GM23338 (cell line): ENCODE data around the gene PHAF1. TPM values are rescaled to one million over a fixed set of nuclear protein-coding genes. Genes with fewer than 3 reads are reported as not detected.
A peak's percentile ranks its signal among the peaks of the same experiment; 100 is the strongest.

Source experiments
- ATAC-seq: fragments of 200-7000 bp; cut with Tn5 transposase; 3 replicates; pipeline ENCODE4 v1.9.1; 2020
- DNase-seq: peaks from one replicate; pipeline ENCODE4 v3.0.0-alpha.2; 2015; ENCODE audit warnings: low spot score
- H2AFZ ChIP-seq: fragments of 200-600 bp; sonication (generic); 2 replicates; pipeline ENCODE4 v1.8.0; 2016; ENCODE audit warnings: antibody characterized with exemption, mild to moderate bottlenecking, moderate library complexity
- H3F3A ChIP-seq: fragments of 200-600 bp; sonication (generic); replicated peaks from 2 replicates; pipeline ENCODE4 v1.8.0; 2017; ENCODE audit warnings: antibody characterized with exemption, mixed run types, low read depth
- H3K27ac ChIP-seq: fragments of 200-600 bp; sonication (generic); 2 replicates; pipeline ENCODE4 v1.6.1; 2016; ENCODE audit warnings: low read depth
- H3K27me3 ChIP-seq: fragments of 200-600 bp; sonication (generic); 2 replicates; pipeline ENCODE4 v1.8.0; 2016; ENCODE audit warnings: mild to moderate bottlenecking, mixed run types, moderate library complexity; ENCODE audit not compliant: insufficient read depth
- H3K36me3 ChIP-seq: fragments of 200-600 bp; sonication (generic); 2 replicates; pipeline ENCODE4 v1.8.0; 2016; ENCODE audit warnings: mild to moderate bottlenecking; ENCODE audit not compliant: insufficient read depth
- H3K4me1 ChIP-seq: fragments of 200-600 bp; sonication (generic); 2 replicates; pipeline ENCODE4 v1.8.0; 2016; ENCODE audit warnings: mild to moderate bottlenecking, moderate library complexity; ENCODE audit not compliant: insufficient read depth
- H3K4me2 ChIP-seq: fragments of 200-600 bp; sonication (generic); 2 replicates; pipeline ENCODE4 v1.7.1; 2017; ENCODE audit warnings: mixed run types
- H3K4me3 ChIP-seq: fragments of 200-600 bp; sonication (generic); 2 replicates; pipeline ENCODE4 v1.6.1; 2016; ENCODE audit warnings: mixed run types
- H3K79me2 ChIP-seq: fragments of 200-600 bp; sonication (generic); replicated peaks from 2 replicates; pipeline ENCODE4 v1.8.0; 2017; ENCODE audit warnings: mild to moderate bottlenecking; ENCODE audit not compliant: insufficient read depth
- H3K9me2 ChIP-seq: fragments of 200-600 bp; sonication (generic); 2 replicates; pipeline ENCODE4 v1.8.0; 2017; ENCODE audit not compliant: insufficient read depth
- H4K20me1 ChIP-seq: fragments of 200-600 bp; sonication (generic); replicated peaks from 2 replicates; pipeline ENCODE4 v1.8.0; 2017; ENCODE audit warnings: mild to moderate bottlenecking; ENCODE audit not compliant: insufficient read depth
- H3K27ac Mint-ChIP-seq: 2 replicates; pipeline ENCODE4 v1.8.0; 2020; ENCODE audit warnings: inconsistent platforms, mild to moderate bottlenecking, moderate library complexity, mixed read lengths
- H3K27me3 Mint-ChIP-seq: 3 replicates; pipeline ENCODE4 v1.8.0; 2022; ENCODE audit warnings: low read depth, mild to moderate bottlenecking, moderate library complexity, mixed read lengths, inconsistent platforms; ENCODE audit not compliant: insufficient read depth, poor library complexity
- H3K36me3 Mint-ChIP-seq: 3 replicates; pipeline ENCODE4 v1.8.0; 2021; ENCODE audit warnings: low read depth, mild to moderate bottlenecking, inconsistent platforms, moderate library complexity, mixed read lengths
- H3K4me1 Mint-ChIP-seq: 3 replicates; pipeline ENCODE4 v1.8.0; 2020; ENCODE audit warnings: mild to moderate bottlenecking, inconsistent platforms, mixed read lengths
- H3K4me3 Mint-ChIP-seq: 3 replicates; pipeline ENCODE4 v1.8.0; 2021; ENCODE audit warnings: moderate library complexity, mild to moderate bottlenecking, inconsistent platforms, mixed read lengths
- H3K9me3 Mint-ChIP-seq: 3 replicates; pipeline ENCODE4 v1.8.0; 2020; ENCODE audit warnings: moderate library complexity, mild to moderate bottlenecking, inconsistent platforms, mixed read lengths
- CREB1 ChIP-seq: fragments of 250-450 bp; sonication (Bioruptor Pico); IDR thresholded peaks from 2 replicates; pipeline ENCODE4 v1.5.0; 2020; ENCODE audit warnings: low read depth, mild to moderate bottlenecking, moderate library complexity
- EZH2 ChIP-seq: fragments of 200-600 bp; sonication (generic); IDR thresholded peaks from one replicate; pipeline ENCODE4 v1.8.0; 2017; ENCODE audit warnings: antibody characterized with exemption, mild to moderate bottlenecking, low read depth; ENCODE audit not compliant: unreplicated experiment
- EZH2phosphoT487 ChIP-seq: fragments of 200-600 bp; sonication (generic); IDR thresholded peaks from one replicate; pipeline ENCODE4 v1.8.1; 2018; ENCODE audit warnings: antibody characterized with exemption; ENCODE audit not compliant: unreplicated experiment
- NANOG ChIP-seq: IDR thresholded peaks from 2 replicates; pipeline ENCODE4 v1.6.1; 2016; ENCODE audit warnings: antibody characterized with exemption, borderline replicate concordance
- STAT1 ChIP-seq: IDR thresholded peaks from one replicate; pipeline ENCODE4 v1.6.1; 2016; ENCODE audit warnings: antibody characterized with exemption; ENCODE audit not compliant: unreplicated experiment
- polyA plus RNA-seq: library from polyadenylated mRNA; unstranded; fragments of >200 nt; fragmentation: Nextera tagmentation; extraction: Ambion mirVana; gene quantifications from 2 replicates; pipeline ENCODE4 v1.2.1, GENCODE V29; 2016
- total RNA-seq: library from RNA; depleted of rRNA; stranded (reverse); fragments of >200 nt; shearing (Covaris generic); gene quantifications from 2 replicates; pipeline ENCODE4 v1.2.3, GENCODE V29; 2014
- TF ChIP-seq, protein P1 (sequence below): IDR thresholded peaks from one replicate; pipeline ENCODE4 v1.6.1; 2018; ENCODE audit warnings: antibody characterized with exemption; ENCODE audit not compliant: unreplicated experiment
- TF ChIP-seq, protein P2 (sequence below), 2 experiments: fragments of 200-600 bp in 1 of 2; sonication (generic) in 1 of 2; conservative IDR thresholded peaks; 2 replicates each; pipeline versions ENCODE4 v1.5.1 to v1.6.1; 2016 to 2017; ENCODE audit warnings: antibody characterized with exemption in 2 of 2, low read depth in 2 of 2, mild to moderate bottlenecking in 2 of 2, moderate library complexity in 1 of 2
- TF ChIP-seq, protein P3 (sequence below): IDR thresholded peaks from 2 replicates; pipeline ENCODE4 v1.6.1; 2016; ENCODE audit warnings: antibody characterized with exemption

Gene PHAF1
- total and polyA plus RNA-seq, 2 experiments from 2014 or later, result 14.7 to 35.9 TPM

DNA sequence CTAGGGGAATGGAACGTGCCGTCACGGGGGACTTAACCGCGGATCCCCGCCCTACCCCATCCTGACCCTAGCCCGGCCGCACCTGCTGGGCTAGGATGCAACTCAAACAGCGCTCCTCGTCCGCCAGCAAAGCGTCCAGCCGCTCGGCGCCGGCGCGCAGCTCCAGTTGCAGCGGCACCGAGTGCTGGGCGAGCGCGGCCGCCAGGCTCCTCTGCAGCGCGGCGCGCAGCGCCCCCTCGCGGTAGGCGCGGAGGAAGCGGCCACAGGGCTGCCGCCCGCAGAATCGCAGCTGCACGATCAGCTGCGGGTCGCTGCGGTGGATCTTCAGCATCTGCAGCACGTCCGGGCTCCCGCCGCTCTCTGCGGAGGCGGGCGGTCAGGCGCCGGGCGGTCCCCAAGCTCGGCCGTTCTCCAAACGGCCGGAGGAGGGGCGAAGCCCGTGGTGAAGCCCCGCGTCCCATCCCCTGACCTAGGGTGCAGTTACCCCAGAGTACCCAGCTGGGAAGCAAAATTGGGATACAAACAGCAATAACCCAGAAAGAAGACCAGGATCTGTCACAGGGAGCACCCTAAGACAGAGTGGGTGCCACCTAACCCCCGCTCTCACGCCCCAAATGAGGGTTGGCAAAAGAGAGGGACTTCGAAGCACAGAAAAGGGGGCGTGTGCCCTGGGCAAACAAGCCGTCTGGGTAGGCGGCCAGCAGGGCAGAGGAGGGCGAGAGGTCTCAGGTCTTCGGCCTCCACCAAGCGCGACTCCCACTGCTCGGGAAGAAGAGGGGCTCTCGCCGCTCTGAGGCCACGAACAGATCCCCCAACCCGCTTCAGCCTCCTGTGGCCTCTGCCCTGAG, 45.8 kb downstream of the PHAF1 start:
- peak; percentile 84 for DNase-seq
- H3K27me3 Mint-ChIP-seq, result peaks cover 95% of the 10 kb centered on the region
- peaks cover 100% of the 10 kb centered on the region for H3K27me3 ChIP-seq

More for the DNA sequence above, 45.8 kb downstream of the PHAF1 start:
- Histone ChIP-seq H3K4me1 (peaks cover 25% of the 10 kb centered on the region; the same call in 1 of the 2 replicates), H3K9me2 (no peaks in the 10 kb centered on the region), H3K79me2 (no peaks in the 10 kb centered on the region), H3K4me3 (peak overlapping the region; percentile 57), H3F3A (peaks cover 4% of the 10 kb centered on the region; the same call in 1 of the 2 replicates), H3K4me2 (peak overlapping the region; percentile 87), H4K20me1 (peaks cover 5% of the 10 kb centered on the region; the same call in 1 of the 2 replicates), H2AFZ (peak overlapping the region; percentile 72; the same call in 1 of the 2 replicates), H3K27ac (no peak overlapping the region), H3K36me3 (no peaks in the 10 kb centered on the region)
- Mint-ChIP-seq H3K4me1 (peaks cover 18% of the 10 kb centered on the region; the same call in 2 of the 3 replicates), H3K36me3 (no peaks in the 10 kb centered on the region; the same call in 2 of the 3 replicates), H3K9me3 (peaks cover 3% of the 10 kb centered on the region; the same call in 1 of the 3 replicates), H3K4me3 (peak overlapping the region; percentile 66), H3K27ac (no peak overlapping the region)
- ATAC-seq, result peak; percentile 52
- TF ChIP-seq, protein P1, sequence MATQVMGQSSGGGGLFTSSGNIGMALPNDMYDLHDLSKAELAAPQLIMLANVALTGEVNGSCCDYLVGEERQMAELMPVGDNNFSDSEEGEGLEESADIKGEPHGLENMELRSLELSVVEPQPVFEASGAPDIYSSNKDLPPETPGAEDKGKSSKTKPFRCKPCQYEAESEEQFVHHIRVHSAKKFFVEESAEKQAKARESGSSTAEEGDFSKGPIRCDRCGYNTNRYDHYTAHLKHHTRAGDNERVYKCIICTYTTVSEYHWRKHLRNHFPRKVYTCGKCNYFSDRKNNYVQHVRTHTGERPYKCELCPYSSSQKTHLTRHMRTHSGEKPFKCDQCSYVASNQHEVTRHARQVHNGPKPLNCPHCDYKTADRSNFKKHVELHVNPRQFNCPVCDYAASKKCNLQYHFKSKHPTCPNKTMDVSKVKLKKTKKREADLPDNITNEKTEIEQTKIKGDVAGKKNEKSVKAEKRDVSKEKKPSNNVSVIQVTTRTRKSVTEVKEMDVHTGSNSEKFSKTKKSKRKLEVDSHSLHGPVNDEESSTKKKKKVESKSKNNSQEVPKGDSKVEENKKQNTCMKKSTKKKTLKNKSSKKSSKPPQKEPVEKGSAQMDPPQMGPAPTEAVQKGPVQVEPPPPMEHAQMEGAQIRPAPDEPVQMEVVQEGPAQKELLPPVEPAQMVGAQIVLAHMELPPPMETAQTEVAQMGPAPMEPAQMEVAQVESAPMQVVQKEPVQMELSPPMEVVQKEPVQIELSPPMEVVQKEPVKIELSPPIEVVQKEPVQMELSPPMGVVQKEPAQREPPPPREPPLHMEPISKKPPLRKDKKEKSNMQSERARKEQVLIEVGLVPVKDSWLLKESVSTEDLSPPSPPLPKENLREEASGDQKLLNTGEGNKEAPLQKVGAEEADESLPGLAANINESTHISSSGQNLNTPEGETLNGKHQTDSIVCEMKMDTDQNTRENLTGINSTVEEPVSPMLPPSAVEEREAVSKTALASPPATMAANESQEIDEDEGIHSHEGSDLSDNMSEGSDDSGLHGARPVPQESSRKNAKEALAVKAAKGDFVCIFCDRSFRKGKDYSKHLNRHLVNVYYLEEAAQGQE, result no peak
- TF ChIP-seq NANOG, result no peak
- TF ChIP-seq STAT1, result no peak
- TF ChIP-seq EZH2, result no peak
- peak; percentile 20; the same call in 1 of the 2 replicates for TF ChIP-seq CREB1 (CRISPR knock-in tag)
- TF ChIP-seq, protein P2, sequence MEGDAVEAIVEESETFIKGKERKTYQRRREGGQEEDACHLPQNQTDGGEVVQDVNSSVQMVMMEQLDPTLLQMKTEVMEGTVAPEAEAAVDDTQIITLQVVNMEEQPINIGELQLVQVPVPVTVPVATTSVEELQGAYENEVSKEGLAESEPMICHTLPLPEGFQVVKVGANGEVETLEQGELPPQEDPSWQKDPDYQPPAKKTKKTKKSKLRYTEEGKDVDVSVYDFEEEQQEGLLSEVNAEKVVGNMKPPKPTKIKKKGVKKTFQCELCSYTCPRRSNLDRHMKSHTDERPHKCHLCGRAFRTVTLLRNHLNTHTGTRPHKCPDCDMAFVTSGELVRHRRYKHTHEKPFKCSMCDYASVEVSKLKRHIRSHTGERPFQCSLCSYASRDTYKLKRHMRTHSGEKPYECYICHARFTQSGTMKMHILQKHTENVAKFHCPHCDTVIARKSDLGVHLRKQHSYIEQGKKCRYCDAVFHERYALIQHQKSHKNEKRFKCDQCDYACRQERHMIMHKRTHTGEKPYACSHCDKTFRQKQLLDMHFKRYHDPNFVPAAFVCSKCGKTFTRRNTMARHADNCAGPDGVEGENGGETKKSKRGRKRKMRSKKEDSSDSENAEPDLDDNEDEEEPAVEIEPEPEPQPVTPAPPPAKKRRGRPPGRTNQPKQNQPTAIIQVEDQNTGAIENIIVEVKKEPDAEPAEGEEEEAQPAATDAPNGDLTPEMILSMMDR (conservative IDR thresholded peaks at IDR 0.05; ENCODE audit: low read depth in 2 of 2), result peak; percentile 73 to 94
- TF ChIP-seq, protein P3, sequence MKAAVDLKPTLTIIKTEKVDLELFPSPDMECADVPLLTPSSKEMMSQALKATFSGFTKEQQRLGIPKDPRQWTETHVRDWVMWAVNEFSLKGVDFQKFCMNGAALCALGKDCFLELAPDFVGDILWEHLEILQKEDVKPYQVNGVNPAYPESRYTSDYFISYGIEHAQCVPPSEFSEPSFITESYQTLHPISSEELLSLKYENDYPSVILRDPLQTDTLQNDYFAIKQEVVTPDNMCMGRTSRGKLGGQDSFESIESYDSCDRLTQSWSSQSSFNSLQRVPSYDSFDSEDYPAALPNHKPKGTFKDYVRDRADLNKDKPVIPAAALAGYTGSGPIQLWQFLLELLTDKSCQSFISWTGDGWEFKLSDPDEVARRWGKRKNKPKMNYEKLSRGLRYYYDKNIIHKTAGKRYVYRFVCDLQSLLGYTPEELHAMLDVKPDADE, result no peak
- peak; percentile 78 for TF ChIP-seq EZH2phosphoT487
